GM21717 (cell line): ENCODE data around the gene KRTAP15-1.

Experiments
- ATAC-seq: cut with Tn5 transposase; IDR thresholded peaks from one replicate; pipeline ENCODE4 v1.9.1; 2021; ENCODE audit warnings: mild to moderate bottlenecking, moderate library complexity; ENCODE audit not compliant: unreplicated experiment

The KRTAP15-1 gene, protein sequence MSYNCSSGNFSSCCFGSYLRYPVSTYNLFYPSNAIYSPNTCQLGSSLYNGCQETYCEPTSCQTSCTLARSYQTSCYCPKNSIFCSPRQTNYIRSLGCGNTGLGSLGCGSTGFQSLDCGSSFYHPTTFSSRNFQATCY

DNA sequence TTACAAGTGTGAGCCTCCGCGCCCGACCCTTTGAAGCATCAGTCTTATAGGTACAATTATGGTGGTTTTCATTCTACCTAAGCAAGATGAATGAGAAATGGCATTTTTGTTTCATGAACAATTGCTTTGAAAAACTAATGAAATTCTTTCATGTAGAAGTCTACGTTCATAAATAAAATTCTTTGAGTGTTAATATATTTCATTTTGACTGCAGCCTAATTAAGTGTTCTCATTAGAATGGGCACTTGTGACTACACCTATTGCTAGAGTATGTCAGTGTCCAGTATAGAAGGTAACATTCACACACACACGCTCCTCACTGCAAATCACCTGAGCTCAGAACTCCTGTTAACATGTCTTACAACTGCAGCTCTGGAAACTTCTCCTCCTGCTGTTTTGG lies at the start of gene KRTAP15-1:
Gene KRTAP15-1, plus strand, starts transcription at position 301 of the 400 bp plus-strand sequence. Its CDS starts 53 bp downstream, at position 354.
- ATAC-seq: no peak

DNA sequence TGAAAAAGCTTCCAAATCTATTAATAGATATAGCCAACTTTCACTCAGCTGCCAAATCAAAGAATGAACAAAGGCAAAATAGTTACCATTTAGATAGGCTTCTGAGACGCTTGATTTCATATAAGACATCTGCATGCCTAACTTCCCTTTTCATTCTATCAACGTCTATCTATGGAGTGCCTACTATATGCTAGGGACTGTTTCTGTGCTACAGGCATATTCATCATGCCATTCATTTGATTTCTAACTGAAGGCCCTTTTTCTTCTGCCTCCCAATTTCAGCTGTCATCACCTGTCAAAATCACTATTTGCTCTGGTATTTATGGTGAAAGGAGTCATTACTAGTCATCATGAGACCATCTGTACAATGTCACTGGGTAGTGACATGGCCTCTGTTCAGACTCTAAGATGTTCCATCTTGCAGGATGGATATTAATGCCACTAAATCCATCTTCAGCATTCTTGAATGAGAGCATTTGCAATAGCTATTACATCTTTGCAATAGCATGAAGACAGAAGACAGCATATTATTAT lies 48.5 kb upstream of the KRTAP15-1 start:
- no peak for ATAC-seq

DNA sequence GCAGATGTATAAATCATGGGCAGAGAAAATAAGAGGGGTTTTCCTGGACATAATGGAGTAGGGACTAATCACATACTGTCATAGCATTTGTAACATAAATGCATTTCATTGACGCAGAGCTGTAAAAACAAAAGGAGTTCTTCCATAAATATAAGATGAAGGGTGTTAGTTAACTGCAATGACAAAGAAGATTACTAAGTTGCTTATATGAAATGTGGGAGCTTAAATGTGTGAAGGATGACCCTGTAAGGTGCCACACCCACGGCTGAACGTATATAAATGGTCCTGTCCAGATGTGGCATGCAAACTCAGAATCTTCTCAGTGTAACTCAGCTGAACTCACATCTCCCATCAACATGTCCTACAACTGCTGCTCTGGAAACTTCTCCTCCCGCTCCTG lies 44.3 kb upstream of the KRTAP15-1 start, which contains the start of gene KRTAP13-1:
Gene KRTAP13-1, plus strand, starts transcription at position 301 of the 400 bp plus-strand sequence. Its CDS starts 56 bp downstream, at position 357.
- no peak for ATAC-seq

DNA sequence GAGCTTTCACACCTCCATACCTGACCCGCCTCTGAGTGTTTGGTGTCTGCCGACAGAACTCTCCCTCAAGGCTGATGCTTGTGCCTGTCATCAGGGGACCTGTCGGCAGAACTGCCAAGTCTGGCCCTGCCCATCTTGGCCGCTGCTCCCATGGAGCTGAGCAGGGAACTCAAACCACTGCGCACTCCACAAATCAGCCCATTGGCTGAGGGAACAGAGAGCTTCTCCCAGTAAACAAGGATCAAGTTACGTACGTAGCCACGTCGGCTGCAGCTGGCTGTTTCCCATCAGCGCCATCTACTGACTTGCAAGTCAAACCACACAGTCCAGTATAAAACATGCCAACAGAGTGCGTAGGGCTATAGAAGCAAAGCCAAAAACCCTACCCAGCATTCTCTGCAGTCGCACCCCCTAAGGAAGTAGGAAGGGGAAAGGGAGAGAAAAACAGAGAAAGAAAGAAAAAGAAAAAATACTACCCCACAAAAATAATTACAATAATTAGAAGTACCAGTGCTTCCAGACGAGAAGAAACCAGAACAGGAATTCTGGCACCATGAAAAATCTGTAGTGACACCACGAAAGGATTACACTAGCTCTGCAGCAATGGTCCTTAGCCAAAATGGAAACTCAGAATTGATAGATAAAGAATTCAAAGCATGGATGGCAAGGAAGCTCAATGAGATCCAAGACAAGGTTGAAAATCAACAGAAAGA lies 31.1 kb upstream of the KRTAP15-1 start:
- no peak for ATAC-seq

DNA sequence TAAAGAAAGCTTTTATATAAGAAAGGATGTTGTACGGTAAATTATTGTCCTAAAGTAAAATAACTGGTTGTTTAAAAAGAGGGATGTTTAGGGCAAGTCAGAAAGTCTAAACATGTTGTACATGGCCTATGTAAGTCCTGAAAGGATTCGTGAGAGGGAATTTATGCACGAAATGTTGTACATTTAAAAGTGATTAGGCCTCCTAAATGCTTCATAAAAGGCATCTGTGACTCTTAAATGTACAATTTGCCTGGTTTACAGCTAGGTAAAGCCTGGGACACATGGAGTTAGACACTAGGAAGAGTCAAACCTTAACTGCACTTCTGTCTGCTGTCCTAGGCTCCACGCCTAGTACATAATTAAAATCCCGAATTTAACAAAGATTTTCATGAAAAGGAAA lies 24.1 kb upstream of the KRTAP15-1 start:
- ATAC-seq: no peak

DNA sequence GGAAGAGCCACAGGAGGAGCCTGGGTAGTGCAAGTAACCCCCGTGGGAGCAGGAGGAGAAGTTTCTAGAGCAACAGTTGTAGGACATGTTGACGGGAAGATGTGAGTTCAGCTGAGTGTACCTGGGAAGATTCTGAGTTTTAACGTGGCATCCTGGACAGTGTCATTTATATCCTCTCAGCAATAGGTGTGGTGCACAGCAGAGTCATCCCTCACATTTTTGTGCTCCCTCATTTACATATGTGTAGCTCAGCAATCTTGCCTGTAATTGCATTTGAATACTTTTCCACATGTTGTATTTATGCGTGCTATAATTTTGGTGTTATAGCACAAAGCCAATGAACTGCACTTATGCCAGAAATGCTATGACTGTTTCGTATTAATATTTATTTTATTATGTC lies 14.2 kb upstream of the KRTAP15-1 start, which contains the start of gene KRTAP13-3:
Gene KRTAP13-3, minus strand, starts transcription at position 101 of the 400 bp plus-strand sequence. Its CDS starts 14 bp downstream, at position 87.
- ATAC-seq: no peak

DNA sequence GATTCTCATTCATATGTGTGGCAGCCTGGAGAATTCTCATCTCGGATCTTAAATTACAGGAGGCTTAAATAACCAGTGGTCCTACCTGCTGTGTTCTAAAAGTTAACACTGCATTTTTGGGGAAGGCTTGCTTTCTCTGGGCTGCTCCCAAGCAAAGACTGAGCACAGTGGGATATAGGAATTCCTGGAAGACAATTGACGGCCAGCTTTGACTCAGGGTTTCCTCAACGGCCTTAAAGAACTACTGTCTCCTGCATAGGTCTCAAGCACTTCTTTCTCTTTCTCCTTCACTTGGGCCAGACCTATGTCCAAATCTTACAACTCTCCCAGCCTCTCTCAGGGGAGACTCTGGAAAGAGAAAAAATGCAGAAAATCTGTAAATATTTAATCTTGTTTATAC lies 13.3 kb upstream of the KRTAP15-1 start:
- ATAC-seq: no peak

DNA sequence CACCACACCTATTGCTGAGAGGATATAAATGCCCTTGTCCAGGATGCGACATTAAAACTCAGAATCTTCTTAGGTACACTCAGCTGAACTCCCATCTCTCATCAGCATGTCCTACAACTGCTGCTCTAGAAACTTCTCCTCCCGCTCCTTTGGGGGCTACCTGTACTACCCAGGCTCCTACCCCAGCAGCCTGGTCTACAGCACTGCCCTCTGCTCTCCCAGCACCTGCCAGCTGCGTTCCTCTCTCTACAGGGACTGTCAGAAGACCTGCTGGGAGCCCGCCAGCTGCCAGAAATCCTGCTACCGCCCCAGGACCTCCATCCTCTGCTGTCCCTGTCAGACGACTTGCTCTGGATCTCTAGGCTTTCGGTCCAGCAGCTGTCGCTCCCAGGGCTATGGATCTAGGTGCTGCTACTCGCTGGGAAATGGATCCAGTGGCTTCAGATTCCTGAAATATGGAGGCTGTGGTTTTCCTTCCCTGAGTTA lies 9.9 kb upstream of the KRTAP15-1 start, which contains the start of gene KRTAP13-4:
Gene KRTAP13-4, plus strand, starts transcription at position 51 of the 486 bp plus-strand sequence. Its CDS starts 56 bp downstream, at position 107.
- ATAC-seq: no peak

DNA sequence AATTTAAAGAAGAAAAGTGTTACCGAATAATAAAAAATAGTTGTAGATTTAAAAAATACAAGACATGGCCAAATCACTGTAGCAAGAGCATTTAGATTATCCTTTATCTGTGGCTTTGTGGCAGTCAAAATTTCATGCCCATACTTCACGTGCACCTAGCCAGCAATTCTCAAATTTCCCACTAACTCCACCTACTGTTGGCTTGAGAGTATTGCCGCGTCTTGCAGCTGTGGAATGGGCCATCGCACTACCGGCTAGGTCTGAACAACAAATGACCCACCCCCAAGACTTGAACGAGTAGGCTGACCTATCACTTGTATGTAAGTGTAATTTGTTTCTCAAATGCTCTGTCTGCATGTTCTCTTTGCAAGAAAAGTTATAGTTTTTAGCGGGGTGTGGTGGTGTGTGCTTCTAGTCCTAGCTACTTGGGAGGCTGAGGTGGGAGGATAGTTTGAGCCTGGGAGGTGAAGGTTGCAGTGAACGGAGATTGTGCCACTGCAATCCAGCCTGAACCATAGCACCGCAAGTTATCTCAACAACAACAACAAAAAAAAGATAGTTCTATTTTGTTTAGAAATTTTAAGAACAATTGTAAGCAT lies 5.9 kb upstream of the KRTAP15-1 start:
- ATAC-seq: no peak

DNA sequence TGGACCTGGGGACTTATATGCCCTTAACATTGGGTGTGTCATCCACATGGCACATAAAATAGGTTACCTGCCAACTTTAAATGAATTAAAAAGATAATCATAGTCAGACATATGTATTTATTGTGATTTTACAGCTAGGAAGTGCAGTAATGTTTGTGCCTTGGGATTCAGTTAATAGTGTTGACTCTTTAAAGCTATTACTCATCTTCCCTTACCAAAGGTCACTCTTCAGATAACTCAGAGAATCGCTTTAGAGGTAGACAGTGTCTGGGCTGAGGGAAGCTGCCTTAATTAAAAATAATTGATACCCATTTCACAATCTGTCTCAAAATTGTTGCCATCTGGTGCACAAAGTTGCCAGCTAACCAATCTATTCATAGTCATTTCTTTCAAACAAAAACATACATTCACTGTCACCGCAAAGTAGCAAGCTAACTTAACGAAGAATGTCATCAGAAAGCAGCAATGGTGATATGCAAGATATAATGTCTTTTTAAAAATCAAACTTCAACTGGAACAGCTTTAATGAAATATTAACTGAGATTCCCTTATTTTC lies 3.0 kb upstream of the KRTAP15-1 start:
- ATAC-seq: no peak

DNA sequence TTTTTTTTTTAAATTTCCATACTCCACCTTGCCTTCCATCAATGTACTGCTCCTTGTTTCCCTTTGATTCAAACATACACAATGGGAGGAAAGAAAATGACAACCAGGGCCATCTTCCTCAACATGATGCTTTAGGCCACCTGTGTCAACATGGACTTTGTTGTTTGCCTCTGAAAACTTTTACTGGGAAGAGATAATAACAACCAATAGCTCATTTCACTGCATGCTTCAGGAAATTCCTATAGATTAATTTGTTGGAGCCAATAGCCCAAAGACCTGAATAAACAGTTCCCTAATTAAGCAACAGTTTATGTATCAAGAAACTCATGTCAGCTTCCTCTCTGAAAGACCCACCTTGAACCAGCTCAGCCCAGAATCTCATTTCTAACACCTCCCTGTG lies 3.2 kb downstream of the KRTAP15-1 start:
- no peak for ATAC-seq

DNA sequence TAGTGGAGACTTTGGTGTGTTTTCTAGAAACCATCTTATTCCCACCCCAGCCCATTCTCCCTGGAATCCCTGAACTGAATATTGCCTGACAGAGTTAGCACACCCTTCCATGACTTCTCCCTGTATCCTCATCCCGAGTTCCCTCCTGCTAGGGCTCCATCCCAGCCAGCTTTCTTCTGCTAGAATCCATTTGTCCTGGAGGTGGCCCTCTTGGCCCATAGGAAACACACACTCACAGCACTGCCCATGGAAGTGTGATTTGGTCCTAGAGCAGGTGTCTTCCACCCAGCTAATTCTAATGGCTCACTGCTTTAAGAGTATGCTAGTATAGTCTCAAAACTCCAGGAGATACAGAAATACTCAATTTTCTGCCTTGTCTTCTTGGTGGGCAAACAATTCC lies 4.1 kb downstream of the KRTAP15-1 start:
- ATAC-seq: no peak

DNA sequence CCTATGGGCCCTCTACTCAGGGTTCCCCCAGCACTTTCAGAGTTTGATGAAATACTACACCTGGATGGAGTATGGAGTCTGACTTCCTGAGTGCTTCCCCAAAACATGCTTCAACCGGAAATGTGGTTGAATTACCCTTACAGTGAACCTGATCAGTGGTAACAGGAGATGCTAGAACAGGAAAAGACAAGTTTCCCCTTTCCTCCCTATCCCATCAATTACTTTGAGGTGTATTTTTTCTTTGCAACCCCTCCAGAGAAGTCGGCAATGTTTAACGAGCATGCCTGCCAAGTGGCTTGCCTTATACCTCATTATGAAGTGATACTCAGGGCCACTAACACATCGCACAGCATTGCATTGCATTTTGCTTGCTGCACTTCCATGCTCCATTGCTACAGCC lies 7.0 kb downstream of the KRTAP15-1 start:
- no peak for ATAC-seq

DNA sequence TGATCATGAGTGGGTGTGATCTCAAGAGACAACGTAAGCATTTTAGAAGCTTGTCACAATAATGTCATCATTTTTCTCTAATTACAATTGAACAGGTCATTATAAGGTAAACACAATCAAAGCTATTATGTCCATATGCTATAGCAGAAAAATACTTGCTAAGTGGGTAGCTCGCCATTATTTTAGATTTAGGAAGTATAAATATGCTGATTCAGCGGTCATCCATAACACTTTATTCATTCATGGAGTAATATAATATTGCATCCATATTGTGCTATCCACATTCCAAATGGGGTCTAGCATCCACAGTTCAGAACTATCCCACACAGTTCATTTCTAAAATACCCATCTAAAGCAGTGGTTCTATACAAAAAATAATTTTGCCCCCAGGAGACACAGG lies 8.4 kb downstream of the KRTAP15-1 start:
- no peak for ATAC-seq

DNA sequence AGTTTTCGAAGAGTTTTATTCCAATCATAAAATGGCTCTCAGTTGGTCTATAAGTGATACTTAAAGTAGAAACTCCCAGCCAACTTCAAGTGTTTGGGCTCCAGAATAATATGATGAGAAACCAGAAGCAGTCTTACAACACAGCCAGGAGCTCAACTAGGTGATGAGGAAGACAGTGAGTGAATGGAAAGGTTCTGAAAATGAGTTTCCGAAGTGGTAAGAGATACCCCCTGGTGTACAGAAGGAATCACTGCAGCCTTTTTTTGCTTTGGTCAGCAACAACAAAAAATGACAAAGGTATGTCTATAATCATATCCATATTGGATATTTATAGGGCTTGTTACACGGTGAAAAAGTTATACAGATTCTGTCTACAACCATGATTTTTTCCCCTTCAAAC lies 23.6 kb downstream of the KRTAP15-1 start:
- ATAC-seq: no peak

DNA sequence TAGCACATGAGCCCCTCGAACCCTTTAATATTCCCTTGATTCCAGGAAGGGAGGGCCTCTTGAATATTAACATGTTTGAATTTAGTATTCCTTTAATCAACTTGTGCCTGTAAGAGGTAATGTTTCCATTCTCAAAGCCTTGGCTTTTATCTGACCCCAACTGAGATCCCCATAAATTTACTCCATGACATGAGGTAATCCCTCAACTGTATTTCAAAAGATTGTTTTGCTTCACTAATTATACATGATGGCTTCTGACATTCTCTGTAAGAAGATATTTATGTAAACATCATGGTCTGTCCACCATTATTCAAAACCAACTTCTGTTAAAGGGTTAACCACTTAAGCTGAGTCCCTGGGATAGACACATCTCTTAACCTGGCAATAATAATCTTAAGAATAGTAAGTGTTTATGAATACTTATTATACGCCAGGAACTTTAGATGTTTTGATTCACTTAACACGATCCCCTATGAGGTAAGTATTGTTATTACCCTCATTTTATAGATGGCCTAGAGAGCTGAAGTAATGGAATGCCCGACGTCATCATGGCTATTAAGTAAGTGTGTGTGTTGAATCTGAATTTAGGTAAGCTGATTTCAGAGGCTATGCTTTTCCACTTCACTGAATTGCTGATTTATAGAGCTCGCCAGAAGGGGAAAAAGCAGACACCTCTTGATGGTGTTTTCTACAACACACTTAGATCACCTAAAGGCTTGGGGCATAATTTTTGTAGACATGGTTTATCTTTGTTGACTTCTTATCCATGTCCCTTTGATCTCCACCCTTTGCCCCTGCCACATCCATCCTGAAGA lies 29.0 kb downstream of the KRTAP15-1 start:
- no peak for ATAC-seq

DNA sequence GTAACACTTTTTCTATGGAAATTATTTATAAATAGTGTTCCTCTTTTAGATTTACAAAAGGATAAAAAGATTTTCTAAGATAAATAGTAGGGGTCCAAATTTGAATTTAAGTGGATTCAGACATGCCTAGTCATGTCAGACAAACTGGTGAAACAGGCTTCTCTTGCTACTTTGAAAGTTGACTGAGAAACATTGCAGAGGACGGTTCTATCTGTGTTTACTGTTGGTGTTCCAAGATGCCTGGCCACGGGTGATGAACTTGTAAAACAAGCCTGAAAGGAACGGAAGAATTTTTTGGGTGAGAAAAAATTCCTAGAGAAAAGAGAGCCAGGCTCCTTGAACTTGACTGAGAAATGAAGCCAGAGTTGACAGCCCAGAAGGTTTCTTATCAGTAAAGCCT lies 37.9 kb downstream of the KRTAP15-1 start:
- ATAC-seq: no peak

DNA sequence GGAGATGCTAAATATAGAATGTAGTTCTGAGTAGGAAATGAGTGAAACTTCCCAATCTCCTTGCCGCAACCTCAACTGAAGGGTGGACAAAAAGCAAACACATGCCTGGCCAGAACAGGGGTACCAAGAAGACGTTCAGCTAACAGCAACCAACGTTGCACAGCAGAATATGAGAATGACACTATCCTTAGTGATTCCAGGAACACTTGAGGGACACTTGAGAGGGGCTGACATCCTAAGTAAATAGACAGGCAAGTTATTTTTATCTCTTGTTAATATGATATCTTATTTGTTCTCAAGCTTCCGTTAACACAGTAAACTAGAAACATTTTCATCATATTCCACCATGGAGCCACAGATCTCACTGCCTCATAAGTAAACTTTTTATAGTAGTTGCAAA lies 39.2 kb downstream of the KRTAP15-1 start:
- ATAC-seq: no peak

DNA sequence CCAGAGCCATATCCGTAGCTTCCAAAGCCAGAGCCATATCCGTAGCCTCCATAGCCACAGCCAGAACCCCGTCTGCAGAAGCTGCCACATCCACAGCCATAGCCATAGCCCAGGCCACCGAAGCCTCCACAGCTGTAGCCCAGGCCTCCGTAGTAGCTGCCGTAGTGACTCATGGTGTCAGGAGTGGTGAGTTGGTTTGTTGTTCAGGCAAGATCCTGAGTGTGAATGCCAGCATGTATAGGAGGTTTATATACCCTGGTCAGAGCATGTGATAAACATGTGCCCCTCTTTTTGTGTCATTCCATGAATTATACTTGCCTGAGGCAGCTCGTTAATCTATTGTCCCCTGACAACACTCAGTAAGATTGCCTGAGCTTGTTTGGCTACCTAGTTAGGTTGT lies 40.1 kb downstream of the KRTAP15-1 start, which contains the start of gene KRTAP19-1:
Gene KRTAP19-1, minus strand, starts transcription at position 223 of the 400 bp plus-strand sequence. Its CDS starts 50 bp downstream, at position 173.
- ATAC-seq: no peak

DNA sequence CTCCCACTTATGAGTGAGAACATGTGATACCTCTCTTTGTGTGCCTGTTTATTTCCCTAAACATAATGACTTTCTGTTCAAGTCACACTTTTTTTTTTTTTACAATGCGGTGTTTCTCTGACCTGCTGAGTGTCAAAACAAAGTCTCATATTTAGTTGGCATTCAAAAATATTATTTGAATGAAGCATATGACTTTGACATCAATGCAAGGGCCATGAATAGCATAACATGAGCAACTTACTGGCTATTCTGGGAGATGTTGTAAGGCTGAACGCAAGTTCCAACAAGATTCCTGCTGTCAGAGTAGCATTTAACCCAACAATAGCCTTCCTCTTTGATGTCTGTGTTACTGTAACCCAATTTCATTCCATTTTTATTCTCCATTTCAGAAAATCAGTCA lies 42.1 kb downstream of the KRTAP15-1 start:
- ATAC-seq: no peak
